ENCODE measurements around the gene LDLRAD2. TPM values are rescaled to one million over a fixed set of nuclear protein-coding genes. Genes with fewer than 3 reads are reported as not detected.

Gene LDLRAD2
- total and polyA plus RNA-seq, 10 of the 15 experiments (the other 5 are each of a cell fraction or from before 2014, with no cell fraction given): 0.04 to 0.23 (median 0.11) TPM; not detected in 7

GRCh38 chr1:21783679-21784603 is 28.1 kb upstream of the LDLRAD2 start (continued):
- TF ChIP-seq ZNF687 (IDR thresholded peaks at IDR 0.05): no peak
- TF ChIP-seq EGR1 (IDR thresholded peaks at IDR 0.05; ENCODE audit: borderline replicate concordance in 1 of 2, low read depth in 2 of 2, low read length in 2 of 2): 0 out of 3 replicates have a peak, but pooled peaks of 1 of the 2 experiments have one; percentile 7
- no peak; the same call in 1 of the 2 replicates for TF ChIP-seq RELB (IDR thresholded peaks at IDR 0.05; ENCODE audit: low read depth)
- TF ChIP-seq SIX5 (IDR thresholded peaks at IDR 0.05; ENCODE audit: low read depth, low read length, severe bottlenecking): peak; percentile 100
- TF ChIP-seq NR2C1 (IDR thresholded peaks at IDR 0.05): peak; percentile 77; the same call in 1 of the 2 replicates
- TF ChIP-seq IRF4 (IDR thresholded peaks at IDR 0.05; ENCODE audit: low read depth, low read length): no peak; the same call in 1 of the 2 replicates
- TF ChIP-seq ZNF592 (IDR thresholded peaks at IDR 0.05): no peak
- TF ChIP-seq TCF7 (IDR thresholded peaks at IDR 0.05; ENCODE audit: borderline replicate concordance): no peak
- TF ChIP-seq ZSCAN29 (IDR thresholded peaks at IDR 0.05): no peak
- TF ChIP-seq RBBP5 (conservative IDR thresholded peaks at IDR 0.05): no peak
- peak; percentile 21; the same call in 1 of the 2 replicates for TF ChIP-seq ATF3 (IDR thresholded peaks at IDR 0.05; ENCODE audit: borderline replicate concordance, extremely low read depth, low read depth, low read length)
- no peak for TF ChIP-seq E2F8 (IDR thresholded peaks at IDR 0.05; ENCODE audit: low read depth, partially characterized antibody)
- no peak for TF ChIP-seq POLR2AphosphoS5 (IDR thresholded peaks at IDR 0.05; ENCODE audit: low read length)
- TF ChIP-seq GABPA (IDR thresholded peaks at IDR 0.05; ENCODE audit: low read depth): no peak; the same call in 1 of the 2 replicates
- TF ChIP-seq ZBED1 (IDR thresholded peaks at IDR 0.05; ENCODE audit: borderline replicate concordance): no peak

All from GM12878 (cell line).